MCF 10A (cell line): ENCODE measurements around the gene MYO1G. TPM values are rescaled to one million over a fixed set of nuclear protein-coding genes. Genes with fewer than 3 reads are reported as not detected.
"Not testable (repeated sequence)": the region's sequence is repeated elsewhere in the genome, so short reads cannot be mapped to it uniquely, and the experiment has no call there.

Experiments
- BruUV-seq: library from RNA; stranded (reverse); fragments of 400-500 nt; replicated peaks from 2 replicates; lab custom pipeline; 2021; lab: Mats Ljungman, UMichigan
- CTCF ChIA-PET: fragments of 300-600 bp; sonication (Branson Sonifier 250); formaldehyde crosslinking; extraction: SDS; loops from one replicate; lab custom pipeline; 2021; ENCODE audit warnings: antibody characterized with exemption, inconsistent platforms; lab: Yijun Ruan, JAX
- POLR2A ChIA-PET: fragments of 300-600, 350-650 bp; sonication (Branson Sonifier 250); formaldehyde crosslinking; extraction: SDS; loops from one replicate; lab custom pipeline; 2020; ENCODE audit warnings: antibody characterized with exemption, inconsistent platforms; lab: Yijun Ruan, JAX
- DNase-seq: peaks from one replicate; pipeline ENCODE4 v3.0.0-alpha.2; 2018; ENCODE audit not compliant: unreplicated experiment
- H3K27ac Mint-ChIP-seq: one replicate; pipeline ENCODE4 v1.8.0; 2022; ENCODE audit warnings: mild to moderate bottlenecking, low read depth, mixed read lengths; ENCODE audit not compliant: unreplicated experiment
- H3K27me3 Mint-ChIP-seq: one replicate; pipeline ENCODE4 v1.8.0; 2022; ENCODE audit warnings: mixed read lengths; ENCODE audit not compliant: insufficient read depth, unreplicated experiment
- H3K36me3 Mint-ChIP-seq: one replicate; pipeline ENCODE4 v1.8.0; 2022; ENCODE audit warnings: mild to moderate bottlenecking, moderate library complexity, mixed read lengths; ENCODE audit not compliant: insufficient read depth, unreplicated experiment
- H3K4me1 Mint-ChIP-seq: one replicate; pipeline ENCODE4 v1.8.0; 2022; ENCODE audit warnings: mixed read lengths; ENCODE audit not compliant: insufficient read depth, unreplicated experiment
- H3K4me3 Mint-ChIP-seq: one replicate; pipeline ENCODE4 v1.8.0; 2022; ENCODE audit warnings: mild to moderate bottlenecking, moderate library complexity, mixed read lengths; ENCODE audit not compliant: unreplicated experiment
- H3K9me3 Mint-ChIP-seq: one replicate; pipeline ENCODE4 v1.8.0; 2022; ENCODE audit warnings: mixed read lengths; ENCODE audit not compliant: unreplicated experiment
- CTCF ChIP-seq: fragments of 200-600 bp; IDR thresholded peaks from one replicate; pipeline ENCODE4 v1.8.0; 2022; ENCODE audit warnings: antibody characterized with exemption, mild to moderate bottlenecking; ENCODE audit not compliant: unreplicated experiment
- intact Hi-C: fragments of 100-400 bp; cut with micrococcal nuclease; formaldehyde crosslinking; loops from 2 replicates; pipeline ENCODE4 v1.14.1; 2022
- total RNA-seq: library from RNA; stranded (reverse); gene quantifications from 2 replicates; pipeline ENCODE4 v1.2.3, GENCODE V29; 2022

The MYO1G gene
- total RNA-seq, 1 experiment from 2014 or later = 0.14 TPM

GRCh38 chr7:44935016-44935415 lies 43.8 kb downstream of the MYO1G start:
- Mint-ChIP-seq H3K36me3 (no peaks in the 10 kb centered on the region), H3K9me3 (no peaks in the 10 kb centered on the region), H3K4me1 (no peaks in the 10 kb centered on the region), H3K27me3 (peaks cover 11% of the 10 kb centered on the region), H3K4me3 (no peak overlapping the region), H3K27ac (no peak overlapping the region)
- TF ChIP-seq CTCF = no peak
- intact Hi-C loops = no loop called here
- ChIA-PET POLR2A (no interaction called here), CTCF (interaction anchor here (0.6 to 1.2 kb wide), 2 partner anchors 13 to 41 kb away, joined by 3 to 4 read pairs; no protein-coding TSS in a partner anchor)
- BruUV-seq = no TSS peak
- no peak for DNase-seq

GRCh38 chr7:44934510-44934909 lies 44.3 kb downstream of the MYO1G start:
- BruUV-seq, H3K4me3 Mint-ChIP-seq, POLR2A ChIA-PET: not testable (repeated sequence)

GRCh38 chr7:44930921-44931320 lies 47.9 kb downstream of the MYO1G start:
- DNase-seq = no peak
- intact Hi-C loops = no loop called here
- Mint-ChIP-seq H3K9me3 (no peaks in the 10 kb centered on the region), H3K36me3 (no peaks in the 10 kb centered on the region), H3K27ac (no peak overlapping the region), H3K4me3 (no peak overlapping the region), H3K27me3 (peaks cover 23% of the 10 kb centered on the region), H3K4me1 (no peaks in the 10 kb centered on the region)
- ChIA-PET CTCF (interaction anchor here (0.7 kb wide), 1 partner anchor 49 kb away, joined by 4 read pairs; no protein-coding TSS in a partner anchor), POLR2A (no interaction called here)
- BruUV-seq = no TSS peak
- no peak for TF ChIP-seq CTCF

More at GRCh38 chr7:44934510-44934909, 44.3 kb downstream of the MYO1G start:
- H3K9me3 Mint-ChIP-seq, H3K27ac Mint-ChIP-seq, DNase-seq, H3K4me1 Mint-ChIP-seq, intact Hi-C loops, H3K36me3 Mint-ChIP-seq: not testable (repeated sequence)
- CTCF ChIA-PET = interaction anchor here (0.6 to 1.2 kb wide), 2 partner anchors 13 to 40 kb away, joined by 3 to 4 read pairs; no protein-coding TSS in a partner anchor
- peaks cover 11% of the 10 kb centered on the region for H3K27me3 Mint-ChIP-seq

- ChIA-PET POLR2A (no interaction called here), CTCF (interaction anchor here (0.7 to 1.7 kb wide), 15 partner anchors 11 to 216 kb away, joined by 3 to 12 read pairs (median 3); no protein-coding TSS in a partner anchor)
These were observed 56.5 kb downstream of the MYO1G start for GRCh38 chr7:44922351-44922694.

More at GRCh38 chr7:44922351-44922694, 56.5 kb downstream of the MYO1G start:
- Mint-ChIP-seq H3K36me3 (no peaks in the 10 kb centered on the region), H3K27ac (no peak overlapping the region), H3K9me3 (no peaks in the 10 kb centered on the region), H3K4me1 (no peaks in the 10 kb centered on the region), H3K4me3 (no peak overlapping the region), H3K27me3 (no peaks in the 10 kb centered on the region)
- DNase-seq = no peak
- no peak for TF ChIP-seq CTCF
- intact Hi-C loops = loop anchor here (1.0 to 5.0 kb wide), 3 partner anchors 65 to 334 kb away; no protein-coding TSS in a partner anchor
- BruUV-seq = no TSS peak
